Neuronal stem cell (in vitro differentiated cells): Measurements from ENCODE around the gene KRT6A.

Source experiments
- DNase-seq: peaks from one replicate; pipeline ENCODE4 v3.0.0-alpha.2; 2013; ENCODE audit warnings: low spot score
- H2AFZ ChIP-seq: one replicate; pipeline ENCODE4 v1.6.1; 2013; ENCODE audit warnings: mild to moderate bottlenecking, low read length, inconsistent platforms
- H2AK5ac ChIP-seq: 2 replicates; pipeline ENCODE4 v1.6.1; 2013; ENCODE audit warnings: low read depth, mild to moderate bottlenecking, inconsistent platforms, low read length, moderate library complexity, mixed read lengths
- H2BK120ac ChIP-seq: 2 replicates; pipeline ENCODE4 v1.6.1; 2013; ENCODE audit warnings: low read depth, mild to moderate bottlenecking, inconsistent platforms, low read length, moderate library complexity, mixed read lengths
- H2BK12ac ChIP-seq: one replicate; pipeline ENCODE4 v1.6.1; 2013; ENCODE audit warnings: low read length, inconsistent platforms
- H2BK15ac ChIP-seq: 2 replicates; pipeline ENCODE4 v1.6.1; 2013; ENCODE audit warnings: mild to moderate bottlenecking, low read length, inconsistent platforms, mixed read lengths
- H2BK5ac ChIP-seq: one replicate; pipeline ENCODE4 v1.6.1; 2013; ENCODE audit warnings: inconsistent platforms, mild to moderate bottlenecking, low read length, moderate library complexity
- H3K14ac ChIP-seq: one replicate; pipeline ENCODE4 v1.6.1; 2013; ENCODE audit warnings: low read length, inconsistent platforms
- H3K18ac ChIP-seq: 2 replicates; pipeline ENCODE4 v1.6.1; 2013; ENCODE audit warnings: low read length, inconsistent platforms
- H3K23ac ChIP-seq: 2 replicates; pipeline ENCODE4 v1.6.1; 2013; ENCODE audit warnings: low read depth, mild to moderate bottlenecking, mixed read lengths, low read length, inconsistent platforms; ENCODE audit not compliant: poor library complexity
- H3K27ac ChIP-seq: replicated peaks from 3 replicates; pipeline ENCODE4 v1.5.1; 2013; ENCODE audit warnings: low read length, inconsistent platforms
- H3K27me3 ChIP-seq, 3 experiments: 2 replicates each; pipeline ENCODE4 v1.6.1; 2013; ENCODE audit warnings: low read length in 3 of 3, mild to moderate bottlenecking in 2 of 3, inconsistent platforms in 1 of 3, low read depth in 1 of 3, mixed read lengths in 1 of 3, moderate library complexity in 1 of 3; ENCODE audit not compliant: control insufficient read depth in 3 of 3, insufficient read depth in 3 of 3
- H3K36me3 ChIP-seq, 2 donors: replicated peaks in 1 of 2; 2 replicates each; pipeline ENCODE4 v1.6.1; 2013; ENCODE audit warnings: low read length in 2 of 2; ENCODE audit not compliant: control insufficient read depth in 2 of 2, insufficient read depth in 2 of 2
- H3K4ac ChIP-seq: 2 replicates; pipeline ENCODE4 v1.6.1; 2013; ENCODE audit warnings: inconsistent platforms, mild to moderate bottlenecking, low read length, moderate library complexity
- H3K4me1 ChIP-seq, 2 donors: 1 replicate in 1 of 2; 2 replicates in 1 of 2; pipeline ENCODE4 v1.6.1; 2013; ENCODE audit warnings: low read length in 2 of 2, low read depth in 1 of 2; ENCODE audit not compliant: control insufficient read depth in 2 of 2, insufficient read depth in 1 of 2
- H3K4me2 ChIP-seq: one replicate; pipeline ENCODE4 v1.6.1; 2013; ENCODE audit warnings: mild to moderate bottlenecking, low read length, inconsistent platforms; ENCODE audit not compliant: insufficient read depth, poor library complexity, severe bottlenecking
- H3K4me3 ChIP-seq, 2 donors: 2 replicates each; pipeline ENCODE4 v1.5.1; 2013; ENCODE audit warnings: low read length in 2 of 2, mild to moderate bottlenecking in 2 of 2, inconsistent platforms in 1 of 2, moderate library complexity in 1 of 2
- H3K79me1 ChIP-seq: one replicate; pipeline ENCODE4 v1.6.1; 2013; ENCODE audit warnings: low read depth, mild to moderate bottlenecking, inconsistent platforms, low read length, moderate library complexity
- H3K9ac ChIP-seq: one replicate; pipeline ENCODE4 v1.6.1; 2013; ENCODE audit warnings: mild to moderate bottlenecking, low read depth, low read length, inconsistent platforms; ENCODE audit not compliant: poor library complexity
- H3K9me3 ChIP-seq, 2 donors: replicated peaks in 1 of 2; 2 replicates each; pipeline versions ENCODE3 to v1.6.1; 2013; ENCODE audit warnings: low read length in 2 of 2, mild to moderate bottlenecking in 2 of 2, inconsistent platforms in 1 of 2, low read depth in 1 of 2, mixed read lengths in 1 of 2, moderate library complexity in 1 of 2; ENCODE audit not compliant: control insufficient read depth in 2 of 2, insufficient read depth in 1 of 2
- H4K8ac ChIP-seq: one replicate; pipeline ENCODE4 v1.6.1; 2013; ENCODE audit warnings: low read depth, mild to moderate bottlenecking, inconsistent platforms, low read length, moderate library complexity
- H4K91ac ChIP-seq: one replicate; pipeline ENCODE4 v1.6.1; 2013; ENCODE audit warnings: low read length, low read depth, mild to moderate bottlenecking, inconsistent platforms; ENCODE audit not compliant: poor library complexity
- WGBS, 2 donors: extraction: QIAGEN DNeasy Blood & Tissue Kit; methylation state at CpG; one replicate each; pipeline ENCODE4 v1.1.7; 2013; ENCODE audit warnings: missing lambda C conversion rate in 2 of 2, mixed read lengths in 1 of 2; ENCODE audit not compliant: insufficient read length in 2 of 2, insufficient replicate concordance in 1 of 2; ENCODE audit errors: extremely low coverage in 2 of 2; 5-methylcytosine and 5-hydroxymethylcytosine counted together

Gene KRT6A

GRCh38 chr12:52464897-52465296 is 28.2 kb downstream of the KRT6A start:
- no peak overlapping the region for H2BK120ac ChIP-seq
- H3K27me3 ChIP-seq: no peaks in the 10 kb centered on the region
- no peak overlapping the region for H3K18ac ChIP-seq
- H2AK5ac ChIP-seq: no peak overlapping the region
- no peak overlapping the region for H2BK15ac ChIP-seq
- no peak overlapping the region for H4K91ac ChIP-seq
- no peak overlapping the region for H2BK12ac ChIP-seq
- no peak overlapping the region for H3K9ac ChIP-seq
- H3K4me3 ChIP-seq: no peak overlapping the region
- H3K14ac ChIP-seq: no peak overlapping the region
- no peaks in the 10 kb centered on the region for H3K36me3 ChIP-seq
- no peak for DNase-seq
- H4K8ac ChIP-seq: no peak overlapping the region
- H3K23ac ChIP-seq: no peak overlapping the region
- no peaks in the 10 kb centered on the region for H3K79me1 ChIP-seq
- no peak overlapping the region for H3K4ac ChIP-seq
- H3K9me3 ChIP-seq: no peaks in the 10 kb centered on the region
- H2BK5ac ChIP-seq: no peak overlapping the region
- no peaks in the 10 kb centered on the region for H3K4me1 ChIP-seq
- no peak overlapping the region for H3K4me2 ChIP-seq
- H3K27ac ChIP-seq: no peak overlapping the region
- H2AFZ ChIP-seq: no peak overlapping the region
- no CpG with 5 or more reads among the region's 2 CpGs for WGBS, 2 donors

GRCh38 chr12:52461693-52462092 is 31.4 kb downstream of the KRT6A start:
- Histone ChIP-seq H2BK5ac (no peak overlapping the region), H3K4me1 (no peaks in the 10 kb centered on the region), H3K23ac (no peak overlapping the region), H3K9ac (no peak overlapping the region), H3K27me3 (no peaks in the 10 kb centered on the region), H2AFZ (no peak overlapping the region), H3K4me3 (no peak overlapping the region), H3K9me3 (no peaks in the 10 kb centered on the region), H3K27ac (no peak overlapping the region), H2BK12ac (no peak overlapping the region), H2BK15ac (no peak overlapping the region), H3K18ac (no peak overlapping the region), H3K4ac (no peak overlapping the region), H3K36me3 (no peaks in the 10 kb centered on the region), H3K14ac (no peak overlapping the region), H3K4me2 (no peak overlapping the region), H2BK120ac (no peak overlapping the region), H2AK5ac (no peak overlapping the region), H4K91ac (no peak overlapping the region), H3K79me1 (no peaks in the 10 kb centered on the region), H4K8ac (no peak overlapping the region)
- no CpG with 5 or more reads among the region's 5 CpGs for WGBS, 2 donors
- DNase-seq: no peak

- no peak for DNase-seq
- no CpG with 5 or more reads among the region's 5 CpGs for WGBS, 2 donors
- no peaks in the 10 kb centered on the region for H3K36me3 ChIP-seq
Measured at GRCh38 chr12:52458861-52459260, 34.2 kb downstream of the KRT6A start.

GRCh38 chr12:52455821-52456220 is 37.2 kb downstream of the KRT6A start:
- no peaks in the 10 kb centered on the region for H3K79me1 ChIP-seq
- H3K27ac ChIP-seq: no peak overlapping the region
- H4K91ac ChIP-seq: no peak overlapping the region
- no peak overlapping the region for H2BK5ac ChIP-seq
- H3K27me3 ChIP-seq: peaks cover 0 to 3% (median 0%) of the 10 kb centered on the region in 3 experiments
- DNase-seq: no peak
- H2BK12ac ChIP-seq: no peak overlapping the region
- H3K23ac ChIP-seq: no peak overlapping the region
- no peak overlapping the region for H2BK15ac ChIP-seq
- no peak overlapping the region for H3K4ac ChIP-seq
- H2AK5ac ChIP-seq: no peak overlapping the region
- no peak overlapping the region for H3K4me3 ChIP-seq
- H4K8ac ChIP-seq: no peak overlapping the region
- no peak overlapping the region for H3K4me2 ChIP-seq
- H3K9me3 ChIP-seq: no peaks in the 10 kb centered on the region
- H3K4me1 ChIP-seq: peaks cover 0 to 2% of the 10 kb centered on the region in 2 donors
- no peak overlapping the region for H2AFZ ChIP-seq
- WGBS, 2 donors: no CpG with 5 or more reads among the region's 1 CpG
- H3K14ac ChIP-seq: no peak overlapping the region
- H3K9ac ChIP-seq: no peak overlapping the region
- no peak overlapping the region for H2BK120ac ChIP-seq
- no peaks in the 10 kb centered on the region for H3K36me3 ChIP-seq
- H3K18ac ChIP-seq: no peak overlapping the region

More at GRCh38 chr12:52458861-52459260, 34.2 kb downstream of the KRT6A start:
- no peak overlapping the region for H2AK5ac ChIP-seq
- no peak overlapping the region for H2AFZ ChIP-seq
- H3K9ac ChIP-seq: no peak overlapping the region
- H3K4ac ChIP-seq: no peak overlapping the region
- no peak overlapping the region for H3K27ac ChIP-seq
- no peak overlapping the region for H4K91ac ChIP-seq
- no peak overlapping the region for H2BK12ac ChIP-seq
- no peak overlapping the region for H3K18ac ChIP-seq
- no peak overlapping the region for H3K4me3 ChIP-seq
- H3K23ac ChIP-seq: no peak overlapping the region
- H3K4me2 ChIP-seq: no peak overlapping the region
- H3K9me3 ChIP-seq: no peaks in the 10 kb centered on the region
- no peak overlapping the region for H4K8ac ChIP-seq
- H2BK5ac ChIP-seq: no peak overlapping the region
- no peak overlapping the region for H3K14ac ChIP-seq
- H3K27me3 ChIP-seq: no peaks in the 10 kb centered on the region
- H2BK15ac ChIP-seq: no peak overlapping the region
- peaks cover 0 to 2% of the 10 kb centered on the region in 2 donors for H3K4me1 ChIP-seq
- H2BK120ac ChIP-seq: no peak overlapping the region
- no peaks in the 10 kb centered on the region for H3K79me1 ChIP-seq
